Uterine smooth muscle cell (primary cell): ENCODE data around the gene FCRL3. TPM values are rescaled to one million over a fixed set of nuclear protein-coding genes. Genes with fewer than 3 reads are reported as not detected.

Experiments
- total RNA-seq: library from RNA; depleted of rRNA; stranded (reverse); fragments of >200 nt; gene quantifications from 2 replicates; pipeline ENCODE4 v1.2.3, GENCODE V29; 2014

FCRL3 gene
- total RNA-seq = not detected in 2 replicates

GRCh38 chr1:157700732-157701131 lies at the start of gene FCRL3:
FCRL3 (minus strand) TSS chr1:157700769; CDS start chr1:157700489, 280 bp downstream.

Other genes with a start within 250 kb of the FCRL3 start
- not detected in 2 replicates for gene FCRL5, start 148.3 kb downstream of the FCRL3 start, total RNA-seq
- not detected in 2 replicates for gene FCRL4, start 102.7 kb downstream of the FCRL3 start, total RNA-seq
- not detected in 2 replicates for gene FCRL2, start 76.4 kb upstream of the FCRL3 start, total RNA-seq
- not detected in 2 replicates for gene FCRL1, start 119.4 kb upstream of the FCRL3 start, total RNA-seq
- gene CD5L, start 141.0 kb upstream of the FCRL3 start, total RNA-seq = not detected in 2 replicates